Stimulated activated CD8-positive, alpha-beta memory T cell treated with anti-CD3 and anti-CD28 coated beads, Interleukin-7, amount 100 ng/mL, for 24 hours (primary cell): Measurements from ENCODE around the gene SCARF2.

Experiments
- DNase-seq: peaks from one replicate; pipeline ENCODE4 v3.0.0-alpha.2; 2020; ENCODE audit warnings: low read depth

The SCARF2 gene

DNA sequence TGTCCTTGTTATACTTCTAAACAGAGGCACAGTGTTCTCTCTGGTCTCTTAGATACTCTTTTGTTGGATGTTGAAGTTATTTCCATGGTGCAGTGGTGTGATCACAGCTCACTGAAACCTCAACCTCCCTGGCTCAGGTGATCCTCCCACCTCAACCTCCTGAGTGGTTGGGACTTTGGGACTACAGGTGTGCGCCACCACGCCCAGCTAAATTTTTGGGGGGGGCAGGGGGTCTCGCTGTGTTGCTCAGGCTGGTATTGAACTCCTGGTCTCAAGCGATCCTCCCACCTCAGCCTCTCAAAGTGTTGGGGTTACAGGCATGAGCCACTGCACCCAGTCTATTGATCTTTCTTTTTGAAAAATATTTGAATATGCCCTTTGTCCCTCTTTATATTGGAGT, 28.7 kb downstream of the SCARF2 start:
- DNase-seq: no peak

DNA sequence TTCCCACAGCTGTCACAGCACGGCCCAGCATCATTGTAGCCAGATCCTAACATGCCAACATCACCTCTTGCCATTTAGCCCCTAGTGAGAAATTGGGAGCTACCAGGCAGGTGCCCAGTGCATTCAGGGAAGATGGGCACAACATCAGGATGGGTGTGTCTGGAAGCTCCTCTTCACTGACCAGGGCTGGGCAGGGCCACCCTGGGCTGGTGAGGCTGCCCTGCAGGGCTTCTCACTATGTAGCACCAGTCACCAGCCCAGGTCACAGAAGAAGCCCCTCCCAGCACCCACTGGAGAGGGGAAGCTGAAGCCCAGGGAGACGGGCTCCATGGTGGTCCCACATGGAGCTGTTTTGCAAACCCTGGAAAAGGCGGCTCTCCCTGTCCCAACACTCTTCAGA, 29.8 kb downstream of the SCARF2 start:
- DNase-seq: no peak

DNA sequence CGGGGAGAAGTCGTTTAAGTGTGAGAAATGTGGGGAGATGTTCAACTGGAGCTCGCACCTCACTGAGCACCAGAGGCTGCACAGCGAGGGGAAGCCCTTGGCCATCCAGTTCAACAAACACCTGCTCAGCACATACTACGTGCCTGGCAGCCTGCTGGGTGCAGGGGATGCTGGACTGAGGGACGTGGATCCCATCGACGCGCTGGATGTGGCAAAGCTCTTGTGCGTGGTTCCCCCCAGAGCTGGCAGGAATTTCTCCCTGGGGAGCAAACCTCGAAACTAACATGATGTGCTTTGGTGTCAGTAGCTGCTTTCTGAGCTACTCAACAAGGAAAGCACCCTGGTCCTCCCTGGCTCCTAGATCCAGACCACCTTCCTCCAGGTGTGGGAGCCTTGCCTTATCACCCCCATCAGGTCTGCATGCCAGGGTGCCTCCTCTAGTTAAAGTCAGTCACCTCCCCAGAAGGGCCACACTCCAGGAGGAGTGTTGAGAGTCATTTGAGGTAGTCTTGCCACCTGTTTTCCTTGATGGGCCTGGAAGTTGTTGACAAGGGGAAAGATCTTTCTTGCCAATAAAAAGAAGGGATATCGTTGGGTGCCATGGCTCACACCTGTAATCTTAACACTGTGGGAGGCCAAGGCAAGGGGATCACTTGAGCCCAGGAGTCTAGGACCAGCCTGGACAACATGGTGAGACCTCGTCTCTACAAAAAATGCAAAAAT, 30.8 kb downstream of the SCARF2 start:
- DNase-seq: no peak

DNA sequence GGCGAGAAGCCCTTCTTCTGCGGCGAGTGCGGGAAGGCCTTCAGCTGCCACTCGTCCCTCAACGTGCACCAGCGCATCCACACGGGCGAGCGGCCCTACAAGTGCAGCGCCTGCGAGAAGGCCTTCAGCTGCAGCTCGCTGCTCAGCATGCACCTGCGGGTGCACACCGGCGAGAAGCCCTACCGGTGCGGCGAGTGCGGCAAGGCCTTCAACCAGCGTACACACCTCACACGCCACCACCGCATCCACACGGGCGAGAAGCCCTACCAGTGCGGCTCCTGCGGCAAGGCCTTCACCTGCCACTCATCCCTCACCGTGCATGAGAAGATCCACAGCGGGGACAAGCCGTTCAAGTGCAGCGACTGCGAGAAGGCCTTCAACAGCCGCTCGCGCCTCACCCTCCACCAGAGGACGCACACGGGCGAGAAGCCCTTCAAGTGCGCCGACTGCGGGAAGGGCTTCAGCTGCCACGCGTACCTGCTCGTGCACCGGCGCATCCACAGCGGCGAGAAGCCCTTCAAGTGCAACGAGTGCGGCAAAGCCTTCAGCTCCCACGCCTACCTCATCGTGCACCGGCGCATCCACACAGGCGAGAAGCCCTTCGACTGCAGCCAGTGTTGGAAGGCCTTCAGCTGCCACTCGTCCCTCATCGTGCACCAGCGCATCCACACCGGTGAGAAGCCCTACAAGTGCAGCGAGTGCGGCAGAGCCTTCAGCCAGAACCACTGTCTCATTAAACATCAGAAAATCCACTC, 31.5 kb downstream of the SCARF2 start:
- no peak for DNase-seq

DNA sequence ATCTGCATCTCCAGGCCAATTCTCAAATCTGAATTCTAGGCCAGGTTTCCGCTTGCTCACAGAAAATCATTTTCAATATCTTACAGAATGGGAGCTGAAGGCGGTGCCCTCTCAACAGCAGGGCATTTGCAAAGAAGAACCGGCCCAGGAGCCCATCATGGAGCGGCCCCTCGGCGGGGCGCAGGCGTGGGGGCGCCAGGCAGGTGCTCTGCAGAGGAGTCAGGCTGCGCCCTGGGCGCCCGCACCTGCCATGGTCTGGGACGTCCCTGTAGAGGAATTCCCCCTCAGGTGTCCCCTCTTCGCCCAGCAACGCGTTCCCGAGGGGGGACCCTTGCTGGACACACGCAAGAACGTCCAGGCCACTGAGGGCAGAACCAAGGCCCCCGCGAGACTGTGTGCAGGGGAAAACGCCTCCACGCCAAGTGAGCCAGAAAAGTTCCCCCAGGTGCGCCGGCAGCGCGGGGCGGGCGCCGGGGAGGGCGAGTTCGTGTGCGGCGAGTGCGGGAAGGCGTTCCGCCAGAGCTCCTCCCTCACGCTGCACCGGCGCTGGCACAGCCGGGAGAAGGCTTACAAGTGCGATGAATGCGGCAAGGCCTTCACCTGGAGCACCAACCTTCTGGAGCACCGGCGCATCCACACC, 32.2 kb downstream of the SCARF2 start:
- DNase-seq: no peak

- DNase-seq: no peak
Measured at GRCh38 chr22:20404881-20405280, 32.7 kb downstream of the SCARF2 start.

DNA sequence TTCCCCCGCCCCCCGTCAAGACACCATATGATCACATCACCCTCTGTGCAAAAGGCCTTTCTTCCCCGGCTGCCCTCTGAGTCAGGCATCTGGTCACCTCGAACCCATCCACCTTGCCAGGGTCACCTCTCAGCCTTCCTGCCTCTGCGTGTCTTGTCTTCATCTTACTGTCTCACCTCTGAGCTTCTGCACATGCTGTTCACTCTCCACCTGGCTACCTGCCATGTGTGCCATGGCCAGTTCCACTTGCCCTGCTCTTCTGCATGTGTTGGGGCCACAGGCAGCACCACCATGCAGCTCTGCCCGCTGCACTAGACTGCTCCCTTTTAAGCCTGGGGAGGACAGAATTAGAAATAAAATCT, 33.9 kb downstream of the SCARF2 start:
- no peak for DNase-seq

GRCh38 chr22:20402960-20403778, 34.5 kb downstream of the SCARF2 start:
- DNase-seq: no peak

DNA sequence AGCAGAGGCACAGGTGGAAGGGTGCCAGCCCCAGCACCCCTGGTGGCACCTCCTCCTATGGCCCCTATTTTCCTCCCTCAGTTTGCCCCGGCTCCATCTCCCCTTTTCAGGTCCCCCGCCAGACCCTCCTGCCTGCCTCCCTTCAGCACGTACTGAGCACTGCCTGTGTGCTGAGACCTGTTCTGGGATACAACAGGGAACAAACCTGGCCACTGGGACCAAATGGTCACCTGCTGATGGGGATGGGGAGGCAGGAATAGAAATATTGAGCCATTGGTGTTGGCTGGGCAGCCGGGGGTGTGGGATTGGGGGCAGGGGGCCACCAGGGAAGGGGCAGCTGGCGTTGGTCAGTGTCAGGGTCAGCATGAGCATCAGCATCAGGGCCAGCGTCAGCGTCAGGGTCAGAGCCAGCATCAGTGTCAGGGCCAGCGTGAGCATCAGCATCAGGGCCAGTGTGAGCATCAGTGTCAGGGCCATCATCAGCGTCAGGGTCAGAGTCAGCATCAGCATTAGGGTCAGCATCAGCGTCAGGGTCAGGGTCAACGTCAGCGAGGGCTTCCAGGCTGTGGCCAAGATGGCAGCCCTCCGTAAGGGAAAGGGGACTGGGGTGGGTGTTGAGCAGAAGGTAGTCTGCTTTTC, 36.1 kb downstream of the SCARF2 start:
- DNase-seq: no peak

GRCh38 chr22:20400606-20401375, 36.8 kb downstream of the SCARF2 start:
- DNase-seq: no peak

DNA sequence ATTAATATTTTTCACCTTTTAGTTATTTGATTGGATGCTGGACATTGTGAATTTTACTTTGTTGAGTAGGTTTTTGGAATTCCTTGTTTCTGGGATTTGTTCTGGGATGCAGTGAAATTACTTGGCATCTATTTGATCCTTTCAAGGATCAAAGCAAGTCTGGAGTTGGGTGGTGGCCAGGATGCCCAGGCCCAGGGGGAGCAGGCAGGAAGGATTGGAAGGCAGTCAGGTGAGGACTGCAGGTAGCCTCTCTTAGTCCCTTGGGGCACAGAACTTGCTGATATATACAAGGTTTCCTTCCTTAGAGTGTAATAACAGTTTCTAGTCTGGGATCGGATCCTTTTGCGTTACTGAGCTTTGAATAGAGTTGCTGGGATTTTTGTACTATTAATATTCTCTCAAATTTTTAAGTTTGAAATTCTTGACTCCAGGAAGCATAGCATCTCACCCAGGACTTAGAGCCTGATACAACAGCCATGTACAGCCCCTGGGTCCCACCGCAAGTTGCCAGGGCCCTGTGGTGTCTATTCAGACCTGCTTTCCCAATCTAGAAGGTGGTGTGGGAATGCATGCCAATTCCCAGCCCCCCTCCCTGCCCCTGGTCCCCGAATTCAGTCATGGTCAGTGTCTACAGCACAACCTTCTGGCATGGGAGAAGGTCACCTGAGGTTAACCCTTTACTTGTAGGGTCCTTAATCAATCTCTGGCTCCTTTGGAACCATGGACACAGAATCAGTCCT, 37.6 kb downstream of the SCARF2 start:
- DNase-seq: no peak

DNA sequence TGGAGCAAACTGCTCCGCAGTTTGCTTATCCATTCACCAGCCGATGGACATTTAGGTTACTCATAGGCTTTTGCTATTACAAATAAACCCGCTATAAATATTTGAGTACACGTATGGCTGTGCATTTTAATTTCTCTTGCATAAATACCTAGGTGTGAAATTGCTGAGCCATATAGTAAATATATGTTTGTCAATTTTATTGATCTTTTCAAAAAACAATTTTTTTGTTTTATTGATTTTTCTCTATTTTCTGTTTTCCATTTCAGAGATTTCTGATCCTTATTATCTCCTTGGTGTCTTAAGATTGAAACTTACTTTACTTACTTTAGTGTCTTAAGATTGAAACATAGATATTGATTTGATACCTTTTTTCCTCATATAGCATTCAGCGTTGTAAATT, 39.2 kb downstream of the SCARF2 start:
- DNase-seq: no peak

- no peak for DNase-seq
Measured at GRCh38 chr22:20397498-20397897, 40.1 kb downstream of the SCARF2 start.

GRCh38 chr22:20396639-20397038, 41.0 kb downstream of the SCARF2 start:
- no peak for DNase-seq

GRCh38 chr22:20395907-20396287, 41.7 kb downstream of the SCARF2 start:
- DNase-seq: no peak

DNA sequence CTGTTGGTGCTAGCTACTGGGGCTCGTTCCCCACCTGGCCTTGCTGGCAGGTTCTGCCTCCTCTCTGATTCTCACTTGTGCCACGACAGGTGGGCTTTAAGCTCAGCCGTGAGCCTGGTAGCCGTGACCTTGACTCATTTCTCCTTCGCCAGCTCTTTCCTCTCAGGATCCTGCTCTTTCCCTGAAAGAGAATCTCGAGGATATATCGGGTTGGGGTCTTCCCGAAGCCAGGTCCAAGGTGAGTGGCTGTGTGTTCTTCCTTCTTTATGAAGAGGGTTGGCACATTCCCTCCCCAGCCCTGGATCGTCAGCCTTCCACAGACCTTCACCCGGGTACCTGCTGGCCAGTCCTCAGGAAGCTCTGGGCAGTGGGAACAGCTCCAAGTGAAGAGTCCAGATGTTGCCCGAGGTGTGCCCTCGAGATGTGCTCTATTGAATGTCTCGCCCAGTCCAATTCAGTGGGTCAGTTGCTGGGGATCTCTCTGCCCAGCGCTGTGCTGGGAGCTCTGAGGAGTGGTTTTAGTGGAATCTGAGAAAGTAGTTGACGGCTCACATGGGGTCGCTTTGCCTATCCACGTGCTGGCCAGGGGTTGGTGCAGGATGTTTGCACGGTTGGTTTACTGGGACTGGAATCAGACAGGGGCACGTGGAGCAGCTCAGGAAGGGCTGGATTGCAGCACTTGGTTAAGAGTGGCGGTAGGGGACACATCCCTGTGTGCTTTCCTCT, 42.3 kb downstream of the SCARF2 start:
- DNase-seq: no peak

GRCh38 chr22:20393705-20394476, 43.7 kb downstream of the SCARF2 start, which contains the start of gene ZNF74:
TSS of gene ZNF74 (plus strand) at chr22:20394151. CDS start at chr22:20394629, 478 bp downstream.
- peak; percentile 59 for DNase-seq

- DNase-seq: no peak
Measured at GRCh38 chr22:20392983-20393704, 44.5 kb downstream of the SCARF2 start.
